Skin of body (tissue), 3 donors: ENCODE measurements around the gene CA6. TPM values are rescaled to one million over a fixed set of nuclear protein-coding genes. Genes with fewer than 3 reads are reported as not detected.
"Not testable (repeated sequence)": the region's sequence is repeated elsewhere in the genome, so short reads cannot be mapped to it uniquely, and the experiment has no call there.

Experiments
- DNase-seq: peaks from one replicate; lab custom pipeline; 2025; lab: John Stamatoyannopoulos, UW
- small RNA-seq: library from RNA; depleted of rRNA; stranded (forward); fragments of <200 nt; gene quantifications from one replicate; pipeline ENCODE3, GENCODE V24; 2014; ENCODE audit warnings: low replicate concordance
- total RNA-seq: library from RNA; depleted of rRNA; stranded (reverse); fragments of >200 nt; gene quantifications from one replicate; pipeline ENCODE4 v1.2.3, GENCODE V29; 2014

CA6 gene
- total RNA-seq, 1 donor from 2014 or later = 4.8 TPM

- DNase-seq = peak; percentile 52
Measured at GRCh38 chr1:9004700-9005394, 59.2 kb downstream of the CA6 start.

- DNase-seq = no peak
Measured at GRCh38 chr1:9005395-9005708, 59.7 kb downstream of the CA6 start.

GRCh38 chr1:9006956-9007615 is 61.4 kb downstream of the CA6 start:
- no peak for DNase-seq

- DNase-seq = no peak
Measured at GRCh38 chr1:9008236-9008635, 62.6 kb downstream of the CA6 start.

- DNase-seq = no peak
Measured at GRCh38 chr1:9009438-9010370, 64.0 kb downstream of the CA6 start.

- no peak for DNase-seq
Measured at GRCh38 chr1:9010781-9011323, 65.2 kb downstream of the CA6 start.

- no peak for DNase-seq
Measured at GRCh38 chr1:9013819-9014218, 68.2 kb downstream of the CA6 start.

- no peak for DNase-seq
Measured at GRCh38 chr1:9014475-9015375, 69.1 kb downstream of the CA6 start.

- no peak for DNase-seq
Measured at GRCh38 chr1:9016455-9016854, 70.8 kb downstream of the CA6 start.

GRCh38 chr1:9018333-9018732 is 72.7 kb downstream of the CA6 start:
- DNase-seq = no peak

GRCh38 chr1:9019896-9020295 is 74.2 kb downstream of the CA6 start:
- DNase-seq = no peak

GRCh38 chr1:9020305-9020704 is 74.6 kb downstream of the CA6 start:
- no peak for DNase-seq

GRCh38 chr1:9022026-9022738 is 76.5 kb downstream of the CA6 start:
- not testable (repeated sequence) for DNase-seq

GRCh38 chr1:9022773-9023172 is 77.1 kb downstream of the CA6 start:
- no peak for DNase-seq

Small RNA genes lying within 50 kb of the gene (small RNA-seq; reads per million reads assigned to genes)
- gene AL139415.2 (not detected), gene RN7SL451P (not detected)

Other genes starting within 250 kb of the CA6 start
- 125 TPM for gene RERE, start 128.2 kb upstream of the CA6 start, total RNA-seq
- 322 TPM for gene ENO1, start 67.2 kb upstream of the CA6 start, total RNA-seq
- not detected for gene SLC2A7, start 80.6 kb downstream of the CA6 start, total RNA-seq
- 9.1 TPM for gene SLC2A5, start 123.8 kb downstream of the CA6 start, total RNA-seq
- 31.4 TPM for gene GPR157, start 183.2 kb downstream of the CA6 start, total RNA-seq